ENCODE measurements around the gene MMS22L.
A peak's percentile ranks its signal among the peaks of the same experiment; 100 is the strongest.

The MMS22L gene

GRCh38 chr6:97218912-97219311 lies 64.1 kb downstream of the MMS22L start:
- H3K36me3 ChIP-seq (ENCODE audit: insufficient read depth, low read length) = peaks cover 36% of the 10 kb centered on the region
- DNase-seq (ENCODE audit: low read depth, low spot score) = no peak
- H3K4me3 ChIP-seq = no peak overlapping the region
- TF ChIP-seq FOXP2 (optimal IDR thresholded peaks at IDR 0.05; ENCODE audit: control extremely low read depth, extremely low read length, insufficient read depth) (no peak), EZH2 (IDR thresholded peaks at IDR 0.05) (no peak), POLR2AphosphoS5 (IDR thresholded peaks at IDR 0.05; ENCODE audit: borderline replicate concordance, low read depth, low read length) (no peak)
- H3K9ac ChIP-seq (ENCODE audit: insufficient read length) = no peak overlapping the region
- no peaks in the 10 kb centered on the region for H3K9me3 ChIP-seq (ENCODE audit: low read depth, low read length)
- no peak overlapping the region for H3K27ac ChIP-seq

- TF ChIP-seq EZH2 (IDR thresholded peaks at IDR 0.05) (no peak), FOXP2 (optimal IDR thresholded peaks at IDR 0.05; ENCODE audit: control extremely low read depth, extremely low read length, insufficient read depth) (no peak), POLR2AphosphoS5 (IDR thresholded peaks at IDR 0.05; ENCODE audit: borderline replicate concordance, low read depth, low read length) (no peak)
- Histone ChIP-seq H3K9ac (ENCODE audit: insufficient read length) (no peak overlapping the region), H3K9me3 (ENCODE audit: low read depth, low read length) (no peaks in the 10 kb centered on the region; the same call in 1 of the 2 replicates), H3K27ac (peak overlapping the region; percentile 89), H3K36me3 (ENCODE audit: insufficient read depth, low read length) (peaks cover 56% of the 10 kb centered on the region), H3K4me3 (no peak overlapping the region; the same call in 1 of the 2 replicates)
- peak; percentile 35 for DNase-seq (ENCODE audit: low read depth, low spot score)
Observed at GRCh38 chr6:97215157-97215769, 67.8 kb downstream of the MMS22L start.

GRCh38 chr6:97214671-97215070 lies 68.3 kb downstream of the MMS22L start:
- TF ChIP-seq FOXP2 (optimal IDR thresholded peaks at IDR 0.05; ENCODE audit: control extremely low read depth, extremely low read length, insufficient read depth) = no peak
- TF ChIP-seq POLR2AphosphoS5 (IDR thresholded peaks at IDR 0.05; ENCODE audit: borderline replicate concordance, low read depth, low read length) = no peak
- TF ChIP-seq EZH2 (IDR thresholded peaks at IDR 0.05) = no peak
- Histone ChIP-seq H3K36me3 (ENCODE audit: insufficient read depth, low read length) (peaks cover 53% of the 10 kb centered on the region), H3K27ac (no peak overlapping the region; the same call in 1 of the 2 replicates)

GRCh38 chr6:97207383-97207782 lies 75.6 kb downstream of the MMS22L start:
- no peak for DNase-seq (ENCODE audit: low read depth, low spot score)
- Histone ChIP-seq H3K36me3 (ENCODE audit: insufficient read depth, low read length) (peaks cover 47% of the 10 kb centered on the region), H3K9ac (ENCODE audit: insufficient read length) (no peak overlapping the region), H3K9me3 (ENCODE audit: low read depth, low read length) (no peaks in the 10 kb centered on the region; the same call in 1 of the 2 replicates), H3K27ac (peak overlapping the region; percentile 16; the same call in 1 of the 2 replicates), H3K4me3 (no peak overlapping the region)
- TF ChIP-seq POLR2AphosphoS5 (IDR thresholded peaks at IDR 0.05; ENCODE audit: borderline replicate concordance, low read depth, low read length) (no peak), EZH2 (IDR thresholded peaks at IDR 0.05) (no peak), FOXP2 (optimal IDR thresholded peaks at IDR 0.05; ENCODE audit: control extremely low read depth, extremely low read length, insufficient read depth) (no peak)

More at GRCh38 chr6:97214671-97215070, 68.3 kb downstream of the MMS22L start:
- no peak overlapping the region for H3K9ac ChIP-seq (ENCODE audit: insufficient read length)
- no peaks in the 10 kb centered on the region; the same call in 1 of the 2 replicates for H3K9me3 ChIP-seq (ENCODE audit: low read depth, low read length)
- no peak overlapping the region for H3K4me3 ChIP-seq
- DNase-seq (ENCODE audit: low read depth, low spot score) = no peak

GRCh38 chr6:97205966-97206365 lies 77.0 kb downstream of the MMS22L start:
- no peak for TF ChIP-seq EZH2 (IDR thresholded peaks at IDR 0.05)
- TF ChIP-seq POLR2AphosphoS5 (IDR thresholded peaks at IDR 0.05; ENCODE audit: borderline replicate concordance, low read depth, low read length) = no peak; the same call in 1 of the 2 replicates
- no peak for TF ChIP-seq FOXP2 (optimal IDR thresholded peaks at IDR 0.05; ENCODE audit: control extremely low read depth, extremely low read length, insufficient read depth)

GRCh38 chr6:97203343-97203742 lies 79.7 kb downstream of the MMS22L start:
- no peak overlapping the region for H3K9ac ChIP-seq (ENCODE audit: insufficient read length)
- DNase-seq (ENCODE audit: low read depth, low spot score) = no peak
- no peak overlapping the region for H3K27ac ChIP-seq
- peak; percentile 36 for TF ChIP-seq FOXP2 (optimal IDR thresholded peaks at IDR 0.05; ENCODE audit: control extremely low read depth, extremely low read length, insufficient read depth)
- no peak for TF ChIP-seq POLR2AphosphoS5 (IDR thresholded peaks at IDR 0.05; ENCODE audit: borderline replicate concordance, low read depth, low read length)
- no peak overlapping the region for H3K4me3 ChIP-seq
- no peaks in the 10 kb centered on the region for H3K9me3 ChIP-seq (ENCODE audit: low read depth, low read length)
- peaks cover 45% of the 10 kb centered on the region for H3K36me3 ChIP-seq (ENCODE audit: insufficient read depth, low read length)

More at GRCh38 chr6:97205966-97206365, 77.0 kb downstream of the MMS22L start:
- peak; percentile 62 for DNase-seq (ENCODE audit: low read depth, low spot score)
- no peaks in the 10 kb centered on the region; the same call in 1 of the 2 replicates for H3K9me3 ChIP-seq (ENCODE audit: low read depth, low read length)
- no peak overlapping the region for H3K9ac ChIP-seq (ENCODE audit: insufficient read length)
- H3K36me3 ChIP-seq (ENCODE audit: insufficient read depth, low read length) = peaks cover 41% of the 10 kb centered on the region
- H3K27ac ChIP-seq = peak overlapping the region; percentile 63; the same call in 1 of the 2 replicates
- H3K4me3 ChIP-seq = peak overlapping the region; percentile 19; the same call in 1 of the 2 replicates

- Histone ChIP-seq H3K4me3 (no peak overlapping the region), H3K27ac (no peak overlapping the region), H3K9me3 (ENCODE audit: low read depth, low read length) (no peaks in the 10 kb centered on the region), H3K9ac (ENCODE audit: insufficient read length) (no peak overlapping the region), H3K36me3 (ENCODE audit: insufficient read depth, low read length) (peaks cover 55% of the 10 kb centered on the region)
- no peak for DNase-seq (ENCODE audit: low read depth, low spot score)
- no peak for TF ChIP-seq POLR2AphosphoS5 (IDR thresholded peaks at IDR 0.05; ENCODE audit: borderline replicate concordance, low read depth, low read length)
Observed at GRCh38 chr6:97198046-97198565, 84.9 kb downstream of the MMS22L start.

GRCh38 chr6:97195117-97195516 lies 87.9 kb downstream of the MMS22L start:
- Histone ChIP-seq H3K9ac (ENCODE audit: insufficient read length) (no peak overlapping the region), H3K27ac (no peak overlapping the region), H3K36me3 (ENCODE audit: insufficient read depth, low read length) (peaks cover 39% of the 10 kb centered on the region), H3K9me3 (ENCODE audit: low read depth, low read length) (no peaks in the 10 kb centered on the region), H3K4me3 (no peak overlapping the region)
- DNase-seq (ENCODE audit: low read depth, low spot score) = no peak
- TF ChIP-seq EZH2 (IDR thresholded peaks at IDR 0.05) (no peak), POLR2AphosphoS5 (IDR thresholded peaks at IDR 0.05; ENCODE audit: borderline replicate concordance, low read depth, low read length) (no peak), FOXP2 (optimal IDR thresholded peaks at IDR 0.05; ENCODE audit: control extremely low read depth, extremely low read length, insufficient read depth) (no peak)
